GM19455 (cell line): ENCODE data around the gene NAP1L4.

ENCODE experiments used
- ATAC-seq: cut with Tn5 transposase; IDR thresholded peaks from one replicate; pipeline ENCODE4 v1.9.1; 2021; ENCODE audit not compliant: unreplicated experiment

The NAP1L4 gene

GRCh38 chr11:3011891-3012885 is 20.1 kb upstream of the NAP1L4 start:
- ATAC-seq = no peak

DNA sequence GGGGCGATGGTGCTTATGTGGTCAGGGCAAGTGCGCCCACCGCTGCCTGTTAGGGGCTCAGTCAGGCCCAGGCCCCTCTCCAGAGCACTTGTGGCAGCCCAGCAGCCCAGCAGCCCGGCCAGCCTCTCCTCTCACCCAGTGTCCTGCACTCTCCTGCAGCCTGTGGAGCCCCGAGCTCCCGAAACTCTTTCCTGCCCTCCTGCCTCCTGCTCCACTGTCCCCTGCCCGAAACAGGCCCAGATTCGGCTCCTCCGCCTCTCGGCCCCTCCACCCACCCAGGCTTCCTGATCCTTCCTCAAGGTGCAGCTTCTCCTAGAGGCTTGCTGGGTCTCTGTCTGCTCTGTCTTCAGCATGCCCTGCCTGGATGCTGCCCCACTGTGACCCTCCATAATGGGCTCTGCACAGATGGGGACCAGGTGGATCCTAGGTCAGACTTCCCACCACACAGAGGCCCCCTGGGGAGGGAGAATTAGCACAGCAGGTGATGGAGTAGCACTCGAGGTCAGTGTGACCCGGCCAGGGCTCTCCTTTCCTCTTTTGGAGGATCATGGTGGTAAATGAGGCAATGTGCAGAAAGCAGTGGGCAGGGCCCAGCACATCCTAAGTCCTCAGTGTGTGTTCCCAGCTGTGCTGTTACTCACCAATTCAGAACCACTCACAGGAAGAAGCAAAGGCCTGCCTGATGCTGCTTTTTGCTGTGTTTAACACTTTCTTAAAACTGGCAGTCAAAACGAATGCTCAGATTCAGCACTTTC is 18.6 kb upstream of the NAP1L4 start:
- ATAC-seq = no peak

DNA sequence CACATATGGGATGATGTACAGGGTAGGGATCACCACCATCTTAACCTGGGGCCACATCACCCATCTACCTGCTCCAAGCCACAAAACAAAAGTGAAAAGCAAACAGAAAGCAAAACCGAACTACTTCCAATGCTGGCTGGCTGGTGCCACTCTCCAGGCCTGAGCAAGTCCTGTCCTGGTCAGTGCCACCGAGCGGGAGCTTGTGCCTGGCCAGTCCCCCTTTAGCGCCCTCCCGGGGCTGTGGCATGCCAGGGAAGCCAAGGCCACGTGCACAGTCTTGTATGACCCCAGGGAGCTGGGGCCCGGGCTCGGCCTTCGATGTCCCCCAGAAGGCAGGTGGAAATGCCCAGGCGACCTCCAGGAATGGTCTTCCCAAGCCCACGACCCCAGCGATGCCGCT is 17.9 kb upstream of the NAP1L4 start:
- no peak for ATAC-seq

DNA sequence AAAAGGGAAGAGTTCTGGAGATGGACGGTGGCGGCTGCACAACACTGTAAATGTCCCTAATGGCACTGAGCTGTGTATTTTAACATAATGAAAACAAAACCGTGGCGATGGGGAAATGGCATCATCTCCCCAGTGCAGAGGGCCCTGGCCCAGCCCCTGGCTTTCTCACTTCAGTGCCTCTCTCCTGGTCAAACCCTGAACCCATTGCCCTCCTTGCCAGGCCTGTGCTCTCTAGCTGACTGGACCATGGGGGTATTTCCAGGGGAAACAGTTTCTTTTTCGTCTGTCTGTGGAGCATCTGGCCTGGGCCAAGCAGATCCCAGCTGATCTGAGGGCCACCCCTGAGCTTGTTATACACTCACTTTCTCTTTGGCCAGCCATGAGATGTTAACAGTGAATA is 17.4 kb upstream of the NAP1L4 start:
- ATAC-seq = no peak

DNA sequence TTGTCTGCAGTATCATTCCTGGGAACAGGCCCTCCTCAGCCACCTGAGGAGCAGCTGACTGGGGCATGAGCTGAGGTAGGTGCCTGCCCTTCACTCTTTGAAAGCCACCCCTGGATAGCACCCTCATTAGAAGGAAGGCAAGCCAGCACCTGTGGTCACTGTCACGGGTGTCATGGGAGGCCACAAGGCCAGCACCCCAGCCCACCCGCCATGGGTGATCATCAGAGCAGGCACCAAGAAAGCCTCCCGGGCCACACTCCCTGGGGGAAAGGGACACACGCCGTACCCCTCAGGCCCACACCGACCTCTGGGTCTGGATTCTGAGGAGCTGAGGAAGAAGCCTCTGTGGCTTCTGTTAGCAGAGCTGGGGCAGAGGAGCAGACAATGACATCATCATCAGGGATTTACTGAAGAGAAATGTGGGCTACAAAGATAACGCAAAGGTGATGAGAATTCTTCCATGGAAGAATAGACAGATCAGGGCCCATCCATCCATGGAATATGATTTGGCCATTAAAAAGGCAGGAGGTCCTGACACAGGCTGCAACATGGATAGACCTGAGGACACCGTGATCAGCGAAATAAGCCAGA is 16.7 kb upstream of the NAP1L4 start:
- no peak for ATAC-seq

- no peak for ATAC-seq
Observed at GRCh38 chr11:3007404-3008010, 15.4 kb upstream of the NAP1L4 start.

GRCh38 chr11:3006505-3007260 is 14.6 kb upstream of the NAP1L4 start:
- no peak for ATAC-seq

- no peak for ATAC-seq
Observed at GRCh38 chr11:3004481-3004880, 12.4 kb upstream of the NAP1L4 start.

DNA sequence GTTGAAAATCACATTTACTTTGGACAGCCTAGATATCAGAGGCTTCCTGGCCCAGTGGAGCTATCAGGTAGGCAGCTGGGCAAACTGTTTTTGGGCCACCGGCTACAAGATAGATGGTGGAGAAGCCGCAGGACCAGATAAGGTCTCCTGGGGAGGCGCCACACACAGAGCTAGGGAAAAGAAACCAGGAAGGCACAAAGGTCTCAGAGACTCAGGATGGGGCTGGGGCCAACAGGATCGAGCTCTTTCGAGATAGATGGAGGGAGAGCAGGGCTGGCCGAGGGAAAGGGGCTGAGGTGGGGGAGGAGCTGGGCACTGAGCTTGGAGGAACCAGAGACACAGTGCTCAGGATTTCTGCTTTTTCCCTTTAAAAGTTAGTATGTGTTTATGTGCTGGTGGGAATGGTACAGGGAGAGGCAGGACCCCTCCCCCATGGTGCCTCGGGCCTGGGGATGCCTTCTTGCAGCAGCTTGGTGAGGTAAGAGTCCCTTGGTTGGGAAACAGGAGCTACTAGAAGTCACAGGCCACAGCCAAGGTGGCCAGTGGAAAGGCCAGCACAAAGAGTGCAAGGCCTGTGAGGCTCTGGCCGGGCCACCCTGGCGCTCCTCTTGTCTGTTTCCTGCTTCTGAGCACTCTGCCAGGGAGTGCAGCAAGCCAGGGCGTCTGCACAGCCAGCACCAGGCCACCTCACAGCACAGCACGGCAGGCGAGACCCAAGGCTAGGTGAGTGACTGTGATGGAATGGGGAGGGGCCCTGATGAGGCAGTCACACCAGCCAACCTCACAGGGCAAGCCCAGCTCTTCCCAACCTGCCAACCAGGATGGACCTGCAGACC is 11.5 kb upstream of the NAP1L4 start:
- ATAC-seq = no peak

DNA sequence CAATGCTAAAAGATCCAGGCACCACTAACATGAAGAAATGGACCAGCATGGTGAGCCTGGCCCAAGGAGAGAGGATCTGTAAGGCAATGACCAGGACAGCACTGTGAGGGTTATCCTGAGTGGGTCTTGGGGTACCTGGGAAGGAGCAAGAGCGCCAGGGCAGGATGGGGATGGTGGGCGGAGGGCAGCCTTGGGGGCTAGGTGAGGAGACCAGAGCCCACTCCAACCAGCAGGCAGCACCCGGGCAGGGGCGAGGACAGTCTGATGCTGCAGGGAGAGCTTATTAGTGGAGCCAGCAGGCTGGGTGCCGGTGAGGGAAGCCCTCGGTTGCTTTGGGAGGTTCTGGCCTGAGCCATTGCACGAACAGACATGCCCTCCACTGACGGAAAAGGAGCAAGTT is 10.7 kb upstream of the NAP1L4 start:
- ATAC-seq = no peak

GRCh38 chr11:3002351-3002861 is 10.3 kb upstream of the NAP1L4 start:
- no peak for ATAC-seq

DNA sequence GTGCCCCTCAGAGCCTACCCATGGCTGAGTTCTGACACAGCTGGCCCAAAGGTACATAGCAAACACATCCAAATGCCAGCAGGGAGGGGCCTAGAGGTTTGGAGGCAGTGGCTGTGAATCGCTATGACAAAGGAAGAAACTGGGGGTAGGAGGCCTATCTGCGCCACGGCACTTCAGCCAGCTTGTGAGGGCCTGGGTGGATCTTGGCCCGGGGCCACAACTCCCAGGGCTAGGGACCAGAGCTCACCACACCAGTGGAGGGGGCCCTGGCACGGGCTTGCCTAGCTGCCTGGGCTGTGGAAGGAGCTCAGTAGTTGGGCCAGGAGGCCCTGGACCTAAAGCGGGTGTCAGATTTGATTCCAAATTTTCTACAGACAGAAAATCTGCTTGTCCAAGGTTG is 9.4 kb upstream of the NAP1L4 start:
- ATAC-seq = no peak

GRCh38 chr11:3000032-3000961 is 8.2 kb upstream of the NAP1L4 start:
- no peak for ATAC-seq

GRCh38 chr11:2999464-2999998 is 7.4 kb upstream of the NAP1L4 start:
- no peak for ATAC-seq

GRCh38 chr11:2998073-2998850 is 6.1 kb upstream of the NAP1L4 start:
- no peak for ATAC-seq

DNA sequence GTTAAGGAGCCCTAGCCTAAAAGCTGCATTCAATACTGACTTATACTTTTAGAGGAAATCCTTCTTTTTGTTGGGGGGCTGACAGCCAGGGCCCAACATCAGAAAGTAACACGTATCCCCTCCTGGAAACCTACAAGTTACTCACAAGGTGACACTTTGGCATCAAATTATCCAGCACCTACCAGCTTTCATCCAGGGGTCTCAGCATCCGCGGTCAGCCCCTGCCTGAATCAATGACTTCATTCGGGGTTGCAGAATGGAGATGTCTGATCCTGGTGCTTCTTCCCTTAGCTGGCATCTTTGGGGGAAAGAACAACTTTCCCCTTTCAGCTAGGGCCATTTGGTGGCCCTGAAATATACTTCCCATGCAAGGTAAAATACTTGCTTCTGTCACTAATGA is 5.3 kb upstream of the NAP1L4 start:
- no peak for ATAC-seq

GRCh38 chr11:2996976-2997375 is 4.8 kb upstream of the NAP1L4 start:
- ATAC-seq = no peak
